HG02759 (cell line): Measurements from ENCODE around the gene NTM.

ENCODE experiments used
- ATAC-seq: cut with Tn5 transposase; IDR thresholded peaks from one replicate; pipeline ENCODE4 v1.9.1; 2021; ENCODE audit warnings: mild to moderate bottlenecking, moderate library complexity; ENCODE audit not compliant: unreplicated experiment

The NTM gene

DNA sequence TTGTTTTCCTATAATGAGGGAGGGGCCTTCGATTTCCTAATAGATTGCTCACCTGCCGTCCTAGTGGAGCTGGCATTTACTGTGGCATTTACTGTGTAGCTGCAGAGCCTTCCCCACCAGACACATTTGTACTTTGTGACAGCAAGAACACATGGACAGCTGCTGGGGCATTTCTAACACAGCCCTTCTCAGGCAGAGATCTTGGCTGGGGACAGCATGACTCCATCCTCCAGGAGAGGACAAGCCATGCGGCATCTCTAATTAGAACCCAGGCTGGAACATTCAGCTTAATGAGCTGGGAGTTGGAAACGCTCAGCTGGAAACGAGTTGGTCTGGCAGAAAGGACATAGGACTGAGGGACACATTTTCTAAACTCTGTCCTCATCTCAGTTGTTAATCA, 887.5 kb downstream of the NTM start:
- ATAC-seq = no peak

DNA sequence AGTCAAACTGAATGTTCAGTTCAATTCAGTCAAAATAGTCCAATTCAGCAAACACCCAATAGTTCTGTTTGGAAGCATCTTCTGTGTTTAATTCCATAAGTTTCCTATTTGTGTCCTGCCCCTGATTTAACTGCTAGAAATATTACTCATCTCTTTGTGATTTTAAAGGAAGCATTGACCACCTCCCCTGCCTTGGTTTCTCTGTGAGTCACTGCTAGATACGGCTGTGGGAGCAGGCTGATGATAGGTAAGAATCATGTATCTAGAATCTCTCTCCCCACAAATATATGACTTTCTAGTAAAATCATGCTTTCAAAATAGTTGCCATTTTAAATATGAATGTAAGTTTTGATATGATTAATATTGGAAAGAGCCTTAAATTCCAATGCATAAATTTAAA, 888.5 kb downstream of the NTM start:
- ATAC-seq = no peak

DNA sequence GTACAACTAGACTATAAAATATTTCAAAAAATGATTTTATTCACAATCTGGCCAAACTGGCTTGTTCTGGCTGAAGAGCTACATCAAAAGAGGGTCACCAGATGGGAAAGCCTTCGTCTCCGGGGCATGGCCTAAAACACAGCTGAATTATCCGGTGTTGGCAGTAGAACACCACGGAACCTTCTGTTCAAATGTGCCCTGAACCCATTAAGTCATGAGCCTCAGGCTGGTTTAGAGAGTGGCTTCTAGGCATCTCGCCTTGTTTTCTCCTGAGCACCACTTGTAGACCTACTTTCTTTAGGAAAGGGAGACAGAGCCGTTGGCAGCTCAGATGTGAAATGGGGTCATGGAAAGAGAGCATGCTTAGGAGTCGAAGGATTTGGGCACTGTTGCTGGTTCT, 890.2 kb downstream of the NTM start:
- ATAC-seq = no peak

DNA sequence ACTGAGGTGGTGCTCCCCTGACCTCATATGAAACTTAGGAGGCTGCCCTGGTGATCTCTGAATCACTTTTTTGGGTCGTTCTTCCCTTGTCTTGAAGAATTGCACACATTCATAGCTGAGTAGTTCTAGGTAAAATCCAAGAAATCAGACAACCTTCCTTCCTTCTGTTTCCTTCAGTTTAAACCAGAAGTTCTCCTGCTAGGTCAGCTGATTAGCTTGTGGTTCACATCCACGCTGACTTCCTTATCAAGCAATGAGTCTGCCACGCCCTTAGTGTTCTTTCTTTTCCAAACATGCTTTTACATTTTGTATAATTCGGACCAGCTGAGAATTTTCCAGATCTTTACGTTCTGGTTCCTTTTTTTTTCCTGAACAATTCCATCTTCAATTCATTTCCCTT, 892.8 kb downstream of the NTM start:
- no peak for ATAC-seq

DNA sequence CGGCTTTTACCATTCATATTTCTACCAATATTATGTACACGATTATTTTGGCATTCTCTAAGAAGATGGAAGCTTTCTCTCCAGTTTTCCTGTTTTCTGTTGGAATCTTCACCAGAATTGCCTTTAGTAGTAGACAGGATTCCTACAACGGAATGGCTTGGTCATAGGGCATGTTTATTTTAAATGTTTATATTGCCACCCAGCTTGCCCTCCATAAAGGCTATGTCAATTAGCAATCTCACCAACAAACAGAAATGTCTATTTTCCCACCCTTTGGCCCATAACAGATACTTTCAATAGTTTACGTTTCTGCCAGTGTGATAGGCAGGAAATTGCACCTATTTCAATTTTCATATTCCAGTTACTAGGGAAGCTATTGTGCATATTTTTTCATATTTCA, 893.5 kb downstream of the NTM start:
- no peak for ATAC-seq

DNA sequence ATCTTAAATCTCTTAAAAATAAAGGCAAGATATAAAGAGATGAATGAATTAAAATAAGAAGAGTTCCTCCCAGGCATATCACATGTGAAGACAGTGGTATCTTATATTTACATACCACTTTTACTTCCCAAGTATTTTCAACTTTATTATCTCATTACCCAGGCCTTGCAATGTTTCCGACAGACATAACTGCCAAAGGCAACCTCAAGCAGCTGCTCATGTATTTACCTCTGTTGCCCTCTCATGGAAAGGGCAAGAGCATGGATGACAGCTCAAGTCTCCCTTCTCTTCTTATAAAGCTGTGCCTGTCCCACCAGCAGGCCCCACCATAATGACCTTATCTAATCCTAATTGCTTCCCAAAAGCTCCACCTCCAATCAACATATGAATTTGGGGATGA, 894.2 kb downstream of the NTM start:
- ATAC-seq = no peak

DNA sequence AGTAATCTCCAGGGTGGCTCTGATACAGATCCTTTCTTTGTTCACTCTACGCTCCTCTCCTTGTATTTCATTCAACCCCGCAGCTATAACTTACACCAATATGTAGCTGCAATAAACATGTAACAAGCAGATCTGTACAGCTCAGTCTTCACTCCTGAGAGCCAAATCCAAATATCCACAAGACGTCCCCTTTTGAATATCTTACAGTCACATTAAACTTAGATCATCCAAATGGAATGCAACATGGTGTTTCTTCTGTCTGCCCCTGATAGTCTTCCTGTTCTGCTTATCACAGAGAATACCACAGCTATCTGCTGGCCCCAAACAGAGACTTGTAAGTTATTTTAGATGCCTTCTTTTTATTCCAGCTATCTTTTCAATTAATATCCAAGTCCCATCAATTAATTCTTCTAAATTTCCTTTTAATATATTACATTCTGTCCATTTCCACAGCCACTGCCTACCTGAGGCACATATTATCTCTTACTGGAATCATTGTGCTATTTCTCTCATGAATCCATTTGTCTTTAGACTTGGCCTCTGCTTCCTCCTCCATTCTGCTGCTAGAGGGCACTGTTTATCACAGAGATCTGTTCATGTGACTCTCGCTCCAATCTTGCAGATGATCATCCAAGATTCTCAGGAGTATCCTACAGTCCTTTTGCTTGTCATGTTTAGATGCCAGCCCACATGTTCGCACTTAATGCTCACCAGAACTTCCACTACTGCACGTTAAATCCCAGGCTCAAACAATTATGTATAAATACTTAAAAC, 908.6 kb downstream of the NTM start:
- ATAC-seq = no peak

DNA sequence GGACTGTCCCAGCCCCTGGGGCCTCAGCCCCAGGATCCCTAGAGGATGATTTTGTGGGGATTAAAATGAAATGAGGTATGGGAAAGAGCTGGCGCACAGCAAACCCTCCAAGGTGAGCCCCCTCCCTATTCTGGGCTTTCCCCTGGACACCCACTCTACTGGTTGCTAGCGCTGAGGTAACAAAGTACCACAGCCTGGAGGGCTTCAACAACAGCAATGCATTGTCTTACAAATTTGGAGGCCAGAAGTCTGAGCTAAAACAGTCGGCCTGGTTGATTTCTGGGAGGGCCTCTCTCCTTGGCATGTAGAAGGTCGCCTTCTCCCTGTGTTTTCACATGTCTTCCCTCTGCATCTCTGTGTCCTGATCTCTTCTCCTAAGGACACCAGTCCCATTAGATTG, 913.6 kb downstream of the NTM start:
- ATAC-seq = no peak

DNA sequence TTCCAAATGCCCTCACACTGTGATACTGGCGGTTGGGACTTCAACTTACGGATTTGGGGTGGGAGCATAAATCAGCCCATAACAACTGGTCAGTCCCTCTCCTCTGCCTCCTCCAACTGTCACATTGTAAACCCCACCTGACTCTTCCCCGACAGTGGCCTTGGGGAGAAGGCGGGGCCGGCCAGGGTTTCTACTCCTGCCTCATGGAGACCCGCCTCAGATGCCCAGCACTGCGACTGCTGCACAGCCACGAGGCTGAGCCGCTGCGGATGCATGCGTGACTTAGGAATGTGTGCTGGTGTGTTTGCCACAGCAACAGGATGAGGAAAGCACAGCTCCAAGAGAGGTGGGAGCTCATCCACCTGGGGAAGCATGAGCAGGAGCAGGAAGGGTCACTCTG, 914.2 kb downstream of the NTM start:
- ATAC-seq = no peak

DNA sequence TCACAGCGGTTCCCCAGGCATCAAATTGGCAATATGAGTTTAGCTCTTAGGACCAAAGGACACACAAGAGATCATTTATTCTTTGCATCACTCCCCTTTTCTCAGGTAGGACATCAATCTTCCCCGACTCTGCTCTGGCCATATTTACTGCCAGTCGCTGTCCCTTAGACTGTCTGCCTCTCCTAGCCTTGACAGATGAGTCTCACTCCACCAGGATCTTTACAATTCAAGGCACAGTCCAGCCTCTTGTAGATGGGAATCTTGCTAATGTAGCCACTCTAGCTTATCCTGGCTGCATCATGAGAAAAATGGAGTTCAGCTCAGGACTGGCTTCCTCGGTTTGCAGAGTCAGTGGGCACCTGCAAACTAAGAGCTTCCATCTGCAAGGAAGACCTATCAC, 915.2 kb downstream of the NTM start:
- ATAC-seq = no peak

DNA sequence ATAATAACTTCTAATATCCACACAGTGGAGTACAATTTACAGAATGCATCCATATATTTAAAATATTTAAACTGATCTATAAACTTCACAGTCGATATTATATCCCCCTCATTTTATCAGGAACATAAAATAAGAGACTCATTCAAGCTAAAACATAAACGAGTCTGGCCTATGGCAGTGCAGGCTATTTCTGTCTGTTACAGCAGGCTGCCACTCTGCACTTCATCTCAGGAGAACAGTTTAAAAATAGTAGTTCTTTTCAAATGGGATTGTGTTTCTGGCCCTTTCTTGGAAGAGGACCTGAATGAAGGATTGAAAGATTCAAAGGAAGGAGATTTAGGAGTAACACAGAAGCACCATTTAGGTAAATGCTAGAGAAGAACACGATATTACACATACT, 915.7 kb downstream of the NTM start:
- ATAC-seq = no peak

DNA sequence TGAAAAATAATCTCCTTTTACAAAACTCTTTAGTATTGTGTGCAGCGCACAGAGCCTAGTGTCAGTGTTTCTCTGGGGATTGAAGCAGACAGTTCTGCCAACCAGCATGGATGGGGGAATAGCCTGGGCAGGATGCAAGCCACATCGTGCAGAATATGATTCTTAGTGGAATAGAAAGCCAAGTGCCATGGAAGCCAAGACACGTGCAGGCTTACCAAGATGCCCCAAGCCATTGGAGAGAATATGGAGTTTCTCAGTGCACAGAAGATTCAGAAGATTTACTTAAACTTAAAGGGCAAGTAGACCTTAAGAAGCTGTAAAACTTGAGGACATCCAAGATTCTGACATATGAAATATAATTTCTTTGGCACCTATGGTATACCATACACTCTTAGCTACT, 917.6 kb downstream of the NTM start:
- ATAC-seq = no peak

DNA sequence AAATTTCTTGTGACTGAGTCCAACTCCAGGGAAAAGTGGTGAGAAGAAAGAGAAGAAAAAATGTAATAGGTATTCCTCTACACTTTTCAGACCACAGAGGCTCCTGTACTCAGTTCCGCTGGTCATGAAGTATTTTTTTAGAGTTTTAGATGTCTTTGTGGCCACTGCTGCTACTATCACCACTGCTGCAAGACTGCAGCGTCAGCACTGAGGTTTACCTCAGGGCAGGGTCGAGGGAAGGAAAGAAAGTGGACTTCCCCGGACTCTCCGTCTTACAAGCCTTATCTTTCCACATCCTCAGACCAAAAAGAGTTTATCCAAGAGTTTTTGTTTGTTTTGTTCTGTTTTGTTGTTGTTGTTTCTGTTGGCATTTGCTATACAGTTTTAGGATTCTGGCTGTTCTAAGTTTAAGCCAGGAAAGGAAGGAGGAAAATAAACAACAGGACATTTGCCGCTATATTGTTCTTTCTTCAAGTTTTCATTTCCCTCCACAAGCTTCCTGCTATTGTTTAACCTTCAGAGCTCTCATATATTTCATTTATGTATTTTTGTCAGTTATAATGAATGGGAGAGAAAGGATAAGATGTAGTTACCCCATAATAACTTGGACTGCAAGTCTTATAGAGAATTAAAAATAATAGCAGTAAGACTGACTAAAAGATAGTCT, 919.3 kb downstream of the NTM start:
- no peak for ATAC-seq

DNA sequence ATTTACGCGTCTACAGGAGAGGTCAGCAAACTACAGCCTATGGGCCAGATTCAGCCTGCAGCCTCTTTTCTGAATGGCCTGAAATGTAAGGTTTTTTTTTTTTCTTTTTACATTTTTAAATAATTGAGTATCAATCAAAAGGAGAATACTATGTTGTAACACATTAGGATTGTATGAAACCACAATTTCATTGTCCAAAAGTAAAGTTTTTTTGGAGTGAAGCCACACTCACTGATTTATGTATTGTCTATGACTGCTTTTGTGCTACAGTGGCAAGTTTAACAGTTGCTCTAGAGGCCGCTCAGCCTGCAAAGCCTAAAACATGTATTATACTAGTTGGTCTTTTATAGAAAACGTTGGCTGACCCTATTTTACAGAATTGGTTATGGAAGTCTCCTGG, 923.2 kb downstream of the NTM start:
- no peak for ATAC-seq

DNA sequence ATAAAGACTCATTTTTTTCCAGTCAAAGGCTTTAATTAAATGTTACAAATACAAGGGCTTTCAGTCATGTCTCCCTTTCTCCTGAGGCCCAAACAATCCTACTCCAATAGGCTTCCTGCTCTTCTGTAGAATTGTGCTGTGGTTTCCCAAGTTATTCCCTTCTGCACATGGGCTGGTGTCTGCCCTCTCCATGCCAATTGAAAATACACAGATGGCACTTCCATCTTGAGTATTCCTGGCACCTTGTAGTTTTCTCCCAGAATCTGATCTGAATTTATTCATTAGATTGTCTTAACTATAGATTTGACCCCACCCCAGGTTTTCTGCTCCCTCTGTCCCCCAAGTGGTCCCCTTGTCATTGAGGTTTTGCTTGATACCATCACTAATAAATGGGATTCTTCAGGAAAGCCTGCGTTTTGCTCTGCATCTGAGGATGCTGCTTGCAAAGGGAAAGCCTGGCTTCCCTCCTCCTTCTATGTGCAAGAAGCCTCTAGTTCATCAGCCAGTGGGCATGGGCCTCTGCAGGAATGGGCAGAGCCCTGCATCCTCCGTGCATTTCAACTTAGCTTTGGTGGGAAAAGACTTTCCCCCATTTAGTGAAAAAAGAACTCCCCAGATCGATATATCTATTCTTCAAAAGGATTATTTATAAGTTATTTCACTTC, 926.7 kb downstream of the NTM start:
- ATAC-seq = no peak

DNA sequence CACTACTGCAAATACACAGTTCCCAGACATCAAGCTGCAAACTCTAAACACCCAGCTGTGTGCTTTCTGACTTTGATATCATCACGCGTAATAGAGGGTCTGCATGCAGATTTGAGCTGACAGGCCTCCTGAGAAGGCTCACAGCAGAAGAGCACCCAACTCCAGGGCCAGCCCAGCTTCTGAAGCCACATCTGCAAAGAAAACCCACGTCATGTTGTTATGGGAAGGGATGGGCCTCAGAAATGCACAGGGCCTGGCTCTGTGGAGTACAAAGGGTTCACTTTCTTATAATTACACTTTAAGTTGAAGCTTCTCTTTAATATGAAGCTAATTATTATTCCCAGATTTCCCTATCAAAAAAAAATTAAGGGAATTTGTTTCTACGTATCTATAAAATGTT, 927.9 kb downstream of the NTM start:
- ATAC-seq = no peak

DNA sequence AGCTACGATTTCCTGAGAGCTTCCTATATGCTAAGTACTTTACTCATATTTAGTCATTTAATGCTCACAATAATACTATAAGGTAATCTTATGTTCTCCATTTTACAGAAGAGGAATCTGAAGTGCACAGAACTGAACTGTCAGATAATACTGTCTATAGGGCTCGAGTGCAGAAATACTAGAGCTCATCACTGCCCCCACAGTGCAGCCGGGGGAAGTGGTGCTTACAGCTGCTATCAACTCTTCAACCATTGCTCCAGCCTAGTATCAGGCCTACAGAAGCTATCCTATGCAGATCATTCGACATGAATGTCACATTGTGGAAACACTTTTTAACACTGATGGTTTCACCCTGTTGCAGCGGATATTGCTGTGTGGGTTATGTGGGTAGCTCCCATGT, 929.9 kb downstream of the NTM start:
- ATAC-seq = no peak

DNA sequence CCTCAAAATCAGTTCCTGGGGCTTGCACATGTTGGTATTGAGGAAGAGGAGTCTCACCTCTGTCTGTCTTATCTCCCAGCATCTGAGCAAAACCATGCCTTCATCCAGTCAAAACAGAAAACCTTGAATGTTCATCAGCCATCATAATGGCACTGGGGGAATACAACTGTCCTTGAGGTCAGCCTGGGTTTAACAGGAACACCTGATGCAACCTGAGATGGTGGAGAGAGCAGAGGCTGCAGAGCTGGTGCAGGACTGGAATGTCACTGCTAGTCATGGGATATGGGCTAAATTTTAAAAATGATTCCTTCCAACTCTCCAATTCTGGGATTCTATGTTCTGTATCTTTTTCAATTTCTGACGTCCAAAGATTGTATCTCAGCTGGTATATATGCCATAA, 931.0 kb downstream of the NTM start:
- no peak for ATAC-seq

DNA sequence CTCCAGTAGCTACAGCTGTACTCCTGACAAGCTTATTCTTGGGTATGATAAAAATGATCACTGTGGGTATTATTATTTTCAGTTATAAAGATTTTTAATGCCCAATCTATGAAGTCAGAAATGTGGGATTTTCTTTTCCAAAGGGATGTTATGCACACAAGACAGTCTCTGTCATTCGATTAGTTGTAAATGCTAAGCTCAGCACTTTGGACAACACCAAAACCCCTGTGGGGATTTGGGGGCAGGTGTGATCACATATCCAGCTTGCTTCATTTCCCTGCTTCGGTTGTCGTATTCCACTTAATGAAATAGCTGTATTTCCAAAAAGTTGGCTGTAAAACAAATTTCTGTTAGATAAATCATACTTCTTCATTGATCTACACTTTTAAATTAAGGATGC, 931.5 kb downstream of the NTM start:
- no peak for ATAC-seq

DNA sequence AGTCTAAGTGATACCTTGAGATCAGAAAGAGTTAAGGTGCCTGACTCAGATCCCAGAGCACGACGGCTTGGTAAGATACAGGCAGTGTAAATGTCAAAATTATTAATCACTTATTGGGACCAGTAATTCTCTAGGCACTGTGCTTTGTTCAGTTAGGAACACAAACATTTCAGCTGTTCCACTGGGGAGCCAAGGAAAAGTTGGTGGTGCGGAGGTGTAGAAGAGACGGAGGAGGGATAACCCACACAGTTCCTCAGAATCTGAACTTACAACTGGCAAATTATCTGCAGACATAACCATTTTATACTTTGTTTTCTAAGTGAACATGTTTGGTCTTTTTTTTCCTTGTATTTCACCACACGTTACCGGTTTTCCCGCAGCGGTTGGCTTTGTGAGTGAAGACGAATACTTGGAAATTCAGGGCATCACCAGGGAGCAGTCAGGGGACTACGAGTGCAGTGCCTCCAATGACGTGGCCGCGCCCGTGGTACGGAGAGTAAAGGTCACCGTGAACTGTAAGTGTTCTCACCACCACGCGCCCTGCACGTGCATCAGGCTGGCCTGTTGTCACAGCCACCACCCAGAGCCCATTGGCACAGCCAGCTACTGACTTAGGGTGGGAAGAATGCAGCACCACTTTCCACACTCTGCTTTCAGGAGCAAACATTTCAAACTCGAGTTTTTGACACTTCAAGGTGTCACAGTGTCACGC, 937.0 kb downstream of the NTM start:
- no peak for ATAC-seq
